ENCODE data around the gene LIMS3.
"Not testable (repeated sequence)": the region's sequence is repeated elsewhere in the genome, so short reads cannot be mapped to it uniquely, and the experiment has no call there.

LIMS3 gene

GRCh38 chr2:109897769-109898461, 573 bp upstream of the LIMS3 start:
- not testable (repeated sequence) for H3K27ac ChIP-seq (ENCODE audit: low read depth, low read length); H3K4me1 ChIP-seq (ENCODE audit: insufficient read depth, low read length); H3K36me3 ChIP-seq (ENCODE audit: insufficient read depth, low read length); H3K9ac ChIP-seq (ENCODE audit: low read length); H3K27me3 ChIP-seq (ENCODE audit: control insufficient read depth in 1 of 2, insufficient read depth in 2 of 2, low read length in 2 of 2); H3K4me3 ChIP-seq (ENCODE audit: low read depth in 1 of 2, low read length in 2 of 2); H3K9me3 ChIP-seq (ENCODE audit: low read length)

- not testable (repeated sequence) for H3K4me3 ChIP-seq (ENCODE audit: low read depth in 1 of 2, low read length in 2 of 2); H3K36me3 ChIP-seq (ENCODE audit: insufficient read depth, low read length); H3K9ac ChIP-seq (ENCODE audit: low read length); H3K9me3 ChIP-seq (ENCODE audit: low read length); H3K27me3 ChIP-seq (ENCODE audit: control insufficient read depth in 1 of 2, insufficient read depth in 2 of 2, low read length in 2 of 2); H3K4me1 ChIP-seq (ENCODE audit: insufficient read depth, low read length); H3K27ac ChIP-seq (ENCODE audit: low read depth, low read length)
Observed at GRCh38 chr2:109905796-109906195, 7.3 kb downstream of the LIMS3 start.

DNA sequence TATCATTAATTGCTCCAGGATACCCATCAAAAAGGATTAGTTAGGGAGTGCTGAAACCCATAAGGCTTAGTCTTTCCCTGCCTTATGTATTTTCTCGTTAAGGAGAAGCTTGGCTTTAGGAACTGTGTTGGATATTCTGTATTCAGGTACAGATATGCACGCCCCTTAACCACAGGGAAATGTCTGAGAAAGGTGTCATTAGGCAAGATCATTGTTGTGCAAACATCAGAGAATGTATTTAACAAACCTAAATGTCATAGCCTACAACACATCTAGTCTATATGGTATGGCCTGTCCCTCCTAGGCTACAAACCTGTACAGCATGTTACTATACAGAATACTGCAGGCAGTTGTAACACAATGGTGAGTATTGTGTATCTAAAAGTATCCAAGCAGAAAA, 10.1 kb downstream of the LIMS3 start:
- H3K9ac ChIP-seq (ENCODE audit: low read length); H3K4me1 ChIP-seq (ENCODE audit: insufficient read depth, low read length); H3K27me3 ChIP-seq (ENCODE audit: control insufficient read depth in 1 of 2, insufficient read depth in 2 of 2, low read length in 2 of 2); H3K4me3 ChIP-seq (ENCODE audit: low read depth in 1 of 2, low read length in 2 of 2); H3K36me3 ChIP-seq (ENCODE audit: insufficient read depth, low read length); H3K9me3 ChIP-seq (ENCODE audit: low read length); H3K27ac ChIP-seq (ENCODE audit: low read depth, low read length): not testable (repeated sequence)

GRCh38 chr2:109910789-109911188, 12.3 kb downstream of the LIMS3 start:
- H3K4me1 ChIP-seq (ENCODE audit: insufficient read depth, low read length); H3K36me3 ChIP-seq (ENCODE audit: insufficient read depth, low read length); H3K9me3 ChIP-seq (ENCODE audit: low read length); H3K9ac ChIP-seq (ENCODE audit: low read length); H3K27me3 ChIP-seq (ENCODE audit: control insufficient read depth in 1 of 2, insufficient read depth in 2 of 2, low read length in 2 of 2); H3K4me3 ChIP-seq (ENCODE audit: low read depth in 1 of 2, low read length in 2 of 2); H3K27ac ChIP-seq (ENCODE audit: low read depth, low read length): not testable (repeated sequence)

DNA sequence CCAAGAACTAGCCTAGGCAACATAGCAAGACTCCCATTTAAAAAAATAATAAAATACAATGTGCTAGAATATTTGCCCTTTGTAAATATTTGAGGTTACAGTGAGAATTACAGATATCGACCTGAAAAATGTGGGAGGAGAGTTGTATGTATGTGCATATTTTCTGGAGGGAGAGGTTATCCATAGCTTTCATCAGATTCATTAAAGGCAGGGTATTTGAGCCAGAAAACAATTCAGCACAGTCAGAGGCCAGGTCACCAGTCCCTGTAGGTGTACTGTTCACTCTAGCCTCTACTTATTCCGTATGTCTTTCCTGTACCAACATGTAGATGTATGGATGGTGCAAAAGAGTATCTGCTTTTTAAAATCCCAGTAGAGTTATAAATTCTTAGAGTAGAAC, 15.4 kb downstream of the LIMS3 start:
- H3K27me3 ChIP-seq (ENCODE audit: control insufficient read depth in 1 of 2, insufficient read depth in 2 of 2, low read length in 2 of 2); H3K9me3 ChIP-seq (ENCODE audit: low read length); H3K36me3 ChIP-seq (ENCODE audit: insufficient read depth, low read length); H3K27ac ChIP-seq (ENCODE audit: low read depth, low read length); H3K4me1 ChIP-seq (ENCODE audit: insufficient read depth, low read length); H3K4me3 ChIP-seq (ENCODE audit: low read depth in 1 of 2, low read length in 2 of 2); H3K9ac ChIP-seq (ENCODE audit: low read length): not testable (repeated sequence)

DNA sequence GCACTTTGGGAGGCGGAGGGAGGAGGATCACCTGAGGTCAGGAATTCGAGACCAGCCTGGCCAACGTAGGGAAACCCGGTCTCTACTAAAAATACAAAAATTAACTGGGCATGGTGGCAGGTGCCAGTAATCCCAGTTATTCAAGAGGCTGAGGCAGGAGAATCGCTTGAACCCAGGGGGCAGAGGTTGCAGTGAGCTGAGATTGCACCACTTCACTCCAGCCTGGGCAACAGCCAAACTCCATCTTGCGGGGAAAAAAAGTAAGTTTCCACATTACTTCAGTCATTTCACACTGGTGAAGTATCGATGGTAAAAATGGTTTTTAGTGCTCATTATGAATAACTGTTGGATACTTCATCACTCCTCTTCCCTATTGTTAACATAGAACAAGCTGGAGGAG, 16.1 kb downstream of the LIMS3 start:
- not testable (repeated sequence) for H3K27ac ChIP-seq (ENCODE audit: low read depth, low read length)

DNA sequence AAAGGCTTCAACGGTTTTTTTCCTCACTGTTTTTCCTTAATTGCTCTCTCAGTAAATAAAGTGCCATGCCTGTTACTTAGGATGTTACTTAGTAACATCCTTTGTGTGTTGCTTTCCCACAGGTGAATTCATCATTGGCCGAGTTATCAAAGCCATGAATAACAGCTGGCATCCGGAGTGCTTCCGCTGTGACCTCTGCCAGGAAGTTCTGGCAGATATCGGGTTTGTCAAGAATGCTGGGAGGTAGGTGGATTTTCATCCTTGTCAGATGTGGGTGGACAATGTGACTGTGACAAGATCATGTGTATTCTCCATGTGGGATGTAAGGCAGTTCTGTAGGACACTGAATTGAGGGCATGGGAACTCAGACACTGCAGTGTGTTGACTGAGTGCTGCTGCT, 17.3 kb downstream of the LIMS3 start:
- H3K9me3 ChIP-seq (ENCODE audit: low read length); H3K36me3 ChIP-seq (ENCODE audit: insufficient read depth, low read length); H3K4me1 ChIP-seq (ENCODE audit: insufficient read depth, low read length); H3K9ac ChIP-seq (ENCODE audit: low read length); H3K27me3 ChIP-seq (ENCODE audit: control insufficient read depth in 1 of 2, insufficient read depth in 2 of 2, low read length in 2 of 2); H3K27ac ChIP-seq (ENCODE audit: low read depth, low read length); H3K4me3 ChIP-seq (ENCODE audit: low read depth in 1 of 2, low read length in 2 of 2): not testable (repeated sequence)

More for the DNA sequence above, 16.1 kb downstream of the LIMS3 start:
- H3K9ac ChIP-seq (ENCODE audit: low read length); H3K9me3 ChIP-seq (ENCODE audit: low read length); H3K36me3 ChIP-seq (ENCODE audit: insufficient read depth, low read length); H3K4me3 ChIP-seq (ENCODE audit: low read depth in 1 of 2, low read length in 2 of 2); H3K27me3 ChIP-seq (ENCODE audit: control insufficient read depth in 1 of 2, insufficient read depth in 2 of 2, low read length in 2 of 2); H3K4me1 ChIP-seq (ENCODE audit: insufficient read depth, low read length): not testable (repeated sequence)

- not testable (repeated sequence) for H3K27ac ChIP-seq (ENCODE audit: low read depth, low read length); H3K27me3 ChIP-seq (ENCODE audit: control insufficient read depth in 1 of 2, insufficient read depth in 2 of 2, low read length in 2 of 2); H3K4me3 ChIP-seq (ENCODE audit: low read depth in 1 of 2, low read length in 2 of 2); H3K36me3 ChIP-seq (ENCODE audit: insufficient read depth, low read length); H3K9ac ChIP-seq (ENCODE audit: low read length); H3K9me3 ChIP-seq (ENCODE audit: low read length); H3K4me1 ChIP-seq (ENCODE audit: insufficient read depth, low read length)
Observed at GRCh38 chr2:109920162-109920561, 21.7 kb downstream of the LIMS3 start.

- H3K27ac ChIP-seq (ENCODE audit: low read depth, low read length); H3K9ac ChIP-seq (ENCODE audit: low read length); H3K27me3 ChIP-seq (ENCODE audit: control insufficient read depth in 1 of 2, insufficient read depth in 2 of 2, low read length in 2 of 2); H3K4me1 ChIP-seq (ENCODE audit: insufficient read depth, low read length); H3K4me3 ChIP-seq (ENCODE audit: low read depth in 1 of 2, low read length in 2 of 2); H3K9me3 ChIP-seq (ENCODE audit: low read length); H3K36me3 ChIP-seq (ENCODE audit: insufficient read depth, low read length): not testable (repeated sequence)
Observed at GRCh38 chr2:109921543-109922384, 23.3 kb downstream of the LIMS3 start.

- not testable (repeated sequence) for H3K27ac ChIP-seq (ENCODE audit: low read depth, low read length); H3K4me3 ChIP-seq (ENCODE audit: low read depth in 1 of 2, low read length in 2 of 2); H3K4me1 ChIP-seq (ENCODE audit: insufficient read depth, low read length); H3K27me3 ChIP-seq (ENCODE audit: control insufficient read depth in 1 of 2, insufficient read depth in 2 of 2, low read length in 2 of 2); H3K36me3 ChIP-seq (ENCODE audit: insufficient read depth, low read length); H3K9ac ChIP-seq (ENCODE audit: low read length); H3K9me3 ChIP-seq (ENCODE audit: low read length)
Observed at GRCh38 chr2:109924481-109924880, 26.0 kb downstream of the LIMS3 start.

GRCh38 chr2:109927803-109928202, 29.3 kb downstream of the LIMS3 start:
- not testable (repeated sequence) for H3K4me1 ChIP-seq (ENCODE audit: insufficient read depth, low read length); H3K27ac ChIP-seq (ENCODE audit: low read depth, low read length); H3K4me3 ChIP-seq (ENCODE audit: low read depth in 1 of 2, low read length in 2 of 2); H3K9ac ChIP-seq (ENCODE audit: low read length); H3K36me3 ChIP-seq (ENCODE audit: insufficient read depth, low read length); H3K9me3 ChIP-seq (ENCODE audit: low read length); H3K27me3 ChIP-seq (ENCODE audit: control insufficient read depth in 1 of 2, insufficient read depth in 2 of 2, low read length in 2 of 2)

DNA sequence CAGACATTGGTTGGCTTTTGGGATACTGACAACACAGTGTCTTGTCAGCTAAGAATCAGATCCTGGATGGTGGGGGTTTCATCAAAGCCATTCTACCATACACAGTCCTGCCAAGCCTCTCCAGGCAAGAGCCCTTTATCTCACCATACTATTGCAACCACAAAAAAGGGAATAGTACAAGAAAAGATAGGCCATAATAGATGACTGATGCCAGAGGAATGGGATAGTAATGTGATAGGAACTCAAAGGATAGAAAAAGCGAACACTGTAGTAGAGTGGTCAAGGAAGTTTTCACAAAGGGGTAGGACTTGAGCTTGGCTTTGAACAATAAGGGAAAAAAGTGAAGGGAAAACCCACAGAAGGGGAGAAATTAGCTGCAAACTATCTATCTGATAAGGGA, 30.7 kb downstream of the LIMS3 start:
- not testable (repeated sequence) for H3K4me3 ChIP-seq (ENCODE audit: low read depth in 1 of 2, low read length in 2 of 2); H3K27me3 ChIP-seq (ENCODE audit: control insufficient read depth in 1 of 2, insufficient read depth in 2 of 2, low read length in 2 of 2); H3K4me1 ChIP-seq (ENCODE audit: insufficient read depth, low read length); H3K9me3 ChIP-seq (ENCODE audit: low read length); H3K27ac ChIP-seq (ENCODE audit: low read depth, low read length); H3K9ac ChIP-seq (ENCODE audit: low read length); H3K36me3 ChIP-seq (ENCODE audit: insufficient read depth, low read length)
